NB4 (cell line): ENCODE data around the gene C5.

Source experiments
- POLR2A ChIP-seq: IDR thresholded peaks from 2 replicates; pipeline ENCODE4 v1.6.1; 2011; ENCODE audit warnings: mild to moderate bottlenecking; ENCODE audit not compliant: insufficient read length; ENCODE audit errors: extremely low read depth
- TF ChIP-seq, protein P1 (sequence below): IDR thresholded peaks from one replicate; pipeline ENCODE4 v1.5.1; 2012; ENCODE audit warnings: low read depth, low read length
- TF ChIP-seq, protein P2 (sequence below): IDR thresholded peaks from 2 replicates; pipeline ENCODE4 v1.6.1; 2011; ENCODE audit warnings: low read depth, low read length

DNA sequence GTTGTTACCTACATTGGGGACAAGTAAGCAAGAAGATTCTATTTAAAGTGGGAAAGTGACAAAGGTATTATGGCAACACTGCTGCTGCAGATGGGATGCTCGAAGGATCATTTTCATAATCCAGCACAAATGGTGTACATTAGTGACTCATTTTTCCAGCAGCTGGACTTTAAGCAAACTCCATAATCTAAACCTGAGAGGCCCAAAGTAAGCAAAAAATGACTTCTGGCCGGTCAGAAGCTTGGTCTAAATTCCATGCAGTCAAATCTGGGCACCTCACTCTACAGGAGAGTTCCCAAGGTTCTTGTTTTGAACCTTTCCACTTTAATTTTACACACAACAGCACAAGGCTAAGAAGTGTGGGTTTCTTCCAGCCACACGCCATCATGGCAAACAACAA is 79.8 kb downstream of the C5 start:
- TF ChIP-seq POLR2A: no peak
- TF ChIP-seq, protein P1, sequence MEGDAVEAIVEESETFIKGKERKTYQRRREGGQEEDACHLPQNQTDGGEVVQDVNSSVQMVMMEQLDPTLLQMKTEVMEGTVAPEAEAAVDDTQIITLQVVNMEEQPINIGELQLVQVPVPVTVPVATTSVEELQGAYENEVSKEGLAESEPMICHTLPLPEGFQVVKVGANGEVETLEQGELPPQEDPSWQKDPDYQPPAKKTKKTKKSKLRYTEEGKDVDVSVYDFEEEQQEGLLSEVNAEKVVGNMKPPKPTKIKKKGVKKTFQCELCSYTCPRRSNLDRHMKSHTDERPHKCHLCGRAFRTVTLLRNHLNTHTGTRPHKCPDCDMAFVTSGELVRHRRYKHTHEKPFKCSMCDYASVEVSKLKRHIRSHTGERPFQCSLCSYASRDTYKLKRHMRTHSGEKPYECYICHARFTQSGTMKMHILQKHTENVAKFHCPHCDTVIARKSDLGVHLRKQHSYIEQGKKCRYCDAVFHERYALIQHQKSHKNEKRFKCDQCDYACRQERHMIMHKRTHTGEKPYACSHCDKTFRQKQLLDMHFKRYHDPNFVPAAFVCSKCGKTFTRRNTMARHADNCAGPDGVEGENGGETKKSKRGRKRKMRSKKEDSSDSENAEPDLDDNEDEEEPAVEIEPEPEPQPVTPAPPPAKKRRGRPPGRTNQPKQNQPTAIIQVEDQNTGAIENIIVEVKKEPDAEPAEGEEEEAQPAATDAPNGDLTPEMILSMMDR: no peak
- TF ChIP-seq, protein P2, sequence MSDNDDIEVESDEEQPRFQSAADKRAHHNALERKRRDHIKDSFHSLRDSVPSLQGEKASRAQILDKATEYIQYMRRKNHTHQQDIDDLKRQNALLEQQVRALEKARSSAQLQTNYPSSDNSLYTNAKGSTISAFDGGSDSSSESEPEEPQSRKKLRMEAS: no peak
